ENCODE measurements around the gene LRRTM4.
A peak's percentile ranks its signal among the peaks of the same experiment; 100 is the strongest.

The LRRTM4 gene

DNA sequence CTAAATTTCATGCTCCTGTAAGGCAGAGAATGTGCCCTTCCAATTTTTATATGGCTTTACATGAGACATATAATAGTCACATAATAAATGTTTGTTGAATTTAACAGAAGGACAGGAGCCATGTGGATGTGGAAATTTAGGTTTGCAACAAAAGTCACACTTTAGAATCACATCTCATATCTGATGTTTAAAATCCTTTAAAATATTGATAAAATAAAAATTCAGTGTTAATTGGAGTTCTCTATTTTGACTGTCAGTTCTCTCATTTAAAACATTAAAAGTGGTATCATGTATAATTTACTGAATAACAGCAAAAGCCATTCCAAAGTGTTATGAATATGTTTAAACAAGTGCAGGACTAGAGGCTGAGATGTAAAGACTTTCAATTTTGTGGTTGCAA, 594.1 kb downstream of the LRRTM4 start:
- H3K4me3 ChIP-seq (replicated peaks; ENCODE audit: low read depth, low read length) = no peak overlapping the region
- no peak for DNase-seq (ENCODE audit: low read depth)

GRCh38 chr2:76921006-76921405, 601.2 kb downstream of the LRRTM4 start:
- TF ChIP-seq, protein P1, sequence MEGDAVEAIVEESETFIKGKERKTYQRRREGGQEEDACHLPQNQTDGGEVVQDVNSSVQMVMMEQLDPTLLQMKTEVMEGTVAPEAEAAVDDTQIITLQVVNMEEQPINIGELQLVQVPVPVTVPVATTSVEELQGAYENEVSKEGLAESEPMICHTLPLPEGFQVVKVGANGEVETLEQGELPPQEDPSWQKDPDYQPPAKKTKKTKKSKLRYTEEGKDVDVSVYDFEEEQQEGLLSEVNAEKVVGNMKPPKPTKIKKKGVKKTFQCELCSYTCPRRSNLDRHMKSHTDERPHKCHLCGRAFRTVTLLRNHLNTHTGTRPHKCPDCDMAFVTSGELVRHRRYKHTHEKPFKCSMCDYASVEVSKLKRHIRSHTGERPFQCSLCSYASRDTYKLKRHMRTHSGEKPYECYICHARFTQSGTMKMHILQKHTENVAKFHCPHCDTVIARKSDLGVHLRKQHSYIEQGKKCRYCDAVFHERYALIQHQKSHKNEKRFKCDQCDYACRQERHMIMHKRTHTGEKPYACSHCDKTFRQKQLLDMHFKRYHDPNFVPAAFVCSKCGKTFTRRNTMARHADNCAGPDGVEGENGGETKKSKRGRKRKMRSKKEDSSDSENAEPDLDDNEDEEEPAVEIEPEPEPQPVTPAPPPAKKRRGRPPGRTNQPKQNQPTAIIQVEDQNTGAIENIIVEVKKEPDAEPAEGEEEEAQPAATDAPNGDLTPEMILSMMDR (IDR thresholded peaks at IDR 0.05; ENCODE audit: low read length, missing control alignments) = no peak
- no peak overlapping the region for H3K4me3 ChIP-seq (replicated peaks; ENCODE audit: low read depth, low read length)
- no peak for DNase-seq (ENCODE audit: low read depth)

More for the DNA sequence above, 594.1 kb downstream of the LRRTM4 start:
- TF ChIP-seq, protein P1 (IDR thresholded peaks at IDR 0.05; ENCODE audit: low read length, missing control alignments) = no peak

DNA sequence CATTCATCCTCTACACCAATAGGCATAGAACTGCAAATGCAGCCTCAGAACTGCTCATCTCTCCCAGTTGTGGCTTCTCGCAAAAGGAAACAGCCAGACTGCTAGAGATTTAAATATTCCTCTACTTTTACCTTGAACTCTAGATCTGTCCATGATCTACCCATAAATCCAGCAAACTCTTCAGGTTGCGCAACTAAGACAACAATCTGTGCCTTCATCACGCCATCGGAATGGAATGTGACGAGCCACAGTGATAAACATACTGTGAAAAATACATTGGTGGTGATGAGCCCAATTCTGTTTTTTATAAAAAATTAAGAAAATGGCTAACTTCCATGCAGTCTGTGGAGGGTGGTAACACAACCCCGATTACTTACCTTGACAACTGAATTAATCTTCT, 626.7 kb downstream of the LRRTM4 start:
- no peak overlapping the region for H3K4me3 ChIP-seq (replicated peaks; ENCODE audit: low read depth, low read length)
- TF ChIP-seq, protein P1 (IDR thresholded peaks at IDR 0.05; ENCODE audit: low read length, missing control alignments) = no peak
- no peak for DNase-seq (ENCODE audit: low read depth)

DNA sequence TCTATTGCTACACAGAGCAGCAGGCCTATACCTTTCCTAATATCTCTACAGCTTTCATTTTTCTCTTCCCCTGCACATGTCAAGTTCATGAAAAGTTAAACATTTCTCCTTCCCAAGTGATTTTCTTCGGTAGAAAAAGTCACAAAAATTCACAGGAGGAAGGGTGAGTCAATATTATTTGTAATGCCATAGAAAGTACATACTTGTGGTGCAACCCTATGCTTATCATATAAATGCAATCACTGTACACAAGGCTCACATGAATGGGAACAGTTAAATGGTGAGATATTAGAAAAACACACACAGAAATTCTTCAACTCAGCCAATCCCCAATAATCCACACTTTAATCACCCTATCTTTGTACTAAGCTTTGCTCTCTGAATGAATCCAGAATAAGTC, 651.6 kb downstream of the LRRTM4 start:
- no peak overlapping the region for H3K4me3 ChIP-seq (replicated peaks; ENCODE audit: low read depth, low read length)
- TF ChIP-seq, protein P1 (IDR thresholded peaks at IDR 0.05; ENCODE audit: low read length, missing control alignments) = no peak
- peak; percentile 69 for DNase-seq (ENCODE audit: low read depth)

DNA sequence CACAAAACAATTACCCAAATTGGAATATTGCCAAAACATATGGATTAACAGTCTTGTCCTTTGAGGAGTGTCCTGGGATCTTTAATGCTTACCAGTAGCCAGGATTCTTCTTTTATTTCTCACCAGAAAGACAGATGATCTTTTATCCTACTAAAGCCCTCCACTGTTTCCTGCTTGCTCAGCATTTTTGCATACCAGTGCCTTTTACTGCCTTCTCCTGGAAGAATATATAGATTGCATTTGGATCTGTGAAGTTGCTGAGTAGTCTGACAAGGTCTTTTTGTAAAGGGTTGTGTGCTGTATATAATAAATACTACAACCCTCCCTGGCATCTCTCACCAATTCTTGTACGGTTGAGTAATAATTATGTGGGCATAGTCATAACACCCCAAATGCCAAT, 652.2 kb downstream of the LRRTM4 start:
- no peak overlapping the region for H3K4me3 ChIP-seq (replicated peaks; ENCODE audit: low read depth, low read length)
- TF ChIP-seq, protein P1 (IDR thresholded peaks at IDR 0.05; ENCODE audit: low read length, missing control alignments) = no peak
- DNase-seq (ENCODE audit: low read depth) = peak; percentile 21

DNA sequence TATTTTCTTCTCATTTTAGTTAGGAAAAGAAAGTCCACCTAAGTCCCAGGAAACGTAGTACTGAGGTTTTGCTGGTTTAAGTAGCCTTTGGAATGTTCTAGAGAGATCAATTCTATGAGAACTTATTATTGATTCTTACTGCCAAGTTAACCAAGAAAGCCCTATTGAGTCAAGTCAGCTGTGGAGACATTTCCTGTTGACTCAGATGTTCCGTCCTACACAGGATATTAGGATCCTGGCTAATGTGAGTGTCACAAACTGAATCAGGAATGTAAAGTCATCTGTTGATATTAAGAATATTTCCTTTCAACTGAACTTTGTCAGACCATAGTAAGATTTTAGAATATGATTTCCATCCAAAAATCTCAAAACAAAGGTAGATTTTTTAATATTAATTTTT, 654.3 kb downstream of the LRRTM4 start:
- peak; percentile 88 for DNase-seq (ENCODE audit: low read depth)
- TF ChIP-seq, protein P1 (IDR thresholded peaks at IDR 0.05; ENCODE audit: low read length, missing control alignments) = no peak
- H3K4me3 ChIP-seq (replicated peaks; ENCODE audit: low read depth, low read length) = no peak overlapping the region

DNA sequence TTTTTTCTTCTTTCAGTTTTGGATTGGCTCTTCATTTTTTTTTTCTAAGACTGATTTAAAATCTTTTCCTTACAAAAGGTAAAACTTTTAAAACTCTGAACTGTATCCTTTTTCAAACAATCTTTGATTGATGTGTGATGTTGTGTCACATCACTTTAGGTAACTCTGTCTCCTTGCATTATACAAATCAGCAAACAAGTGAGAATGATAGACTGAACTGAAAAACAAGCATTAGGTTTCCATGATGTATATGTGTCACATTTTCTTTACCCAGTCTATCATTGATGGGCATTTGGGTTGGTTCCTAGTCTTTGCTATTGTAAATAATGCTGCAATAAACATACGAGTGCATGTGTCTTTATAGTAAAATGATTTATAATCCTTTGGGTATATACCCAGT, 655.7 kb downstream of the LRRTM4 start:
- TF ChIP-seq, protein P1 (IDR thresholded peaks at IDR 0.05; ENCODE audit: low read length, missing control alignments) = no peak
- H3K4me3 ChIP-seq (replicated peaks; ENCODE audit: low read depth, low read length) = no peak overlapping the region
- no peak for DNase-seq (ENCODE audit: low read depth)
